ENCODE measurements around the gene MRPS2.

The MRPS2 gene

GRCh38 chr9:135550344-135550918 is 49.9 kb downstream of the MRPS2 start:
- TF ChIP-seq CTCF (IDR thresholded peaks at IDR 0.05) = no peak
- Histone ChIP-seq H3K4me3 (no peak overlapping the region), H3K36me3 (no peaks in the 10 kb centered on the region), H3K27ac (no peak overlapping the region), H3K4me1 (no peaks in the 10 kb centered on the region), H3K27me3 (peaks cover 0 to 30% of the 10 kb centered on the region in 2 donors), H3K9me3 (peaks cover 0 to 15% (median 10%) of the 10 kb centered on the region in 3 donors)
- intact Hi-C loops (cut with DNase I; ENCODE audit: low total_unique reads) = no loop called here
- DNase-seq = peak in 1 of 2 donors; percentile 38

DNA sequence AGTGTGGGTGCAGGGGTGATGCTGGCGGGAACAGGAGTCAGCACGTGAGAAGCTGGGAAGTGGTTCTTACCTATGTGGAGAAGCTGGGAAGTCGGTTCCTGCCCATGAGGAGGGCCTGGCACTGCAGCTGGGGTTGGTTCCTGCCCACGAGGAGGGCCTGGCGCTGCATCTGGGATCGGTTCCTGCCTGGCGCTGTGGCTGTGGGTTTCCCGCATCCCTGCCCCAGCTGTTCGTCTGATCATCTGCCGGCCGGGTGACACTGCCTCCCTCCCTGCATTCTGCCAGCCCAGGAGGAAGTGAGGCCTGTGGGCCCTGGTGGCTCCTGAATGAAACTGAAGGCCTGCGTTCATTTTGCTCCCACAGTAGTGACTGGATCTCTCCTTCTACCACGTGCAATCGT is 50.5 kb downstream of the MRPS2 start:
- Histone ChIP-seq H3K9me3 (peaks cover 0 to 15% (median 11%) of the 10 kb centered on the region in 3 donors), H3K4me3 (no peak overlapping the region), H3K27me3 (peaks cover 0 to 30% of the 10 kb centered on the region in 2 donors), H3K27ac (no peak overlapping the region), H3K36me3 (no peaks in the 10 kb centered on the region), H3K4me1 (no peaks in the 10 kb centered on the region)
- intact Hi-C loops (cut with DNase I; ENCODE audit: low total_unique reads) = no loop called here
- peak in 1 of 2 donors; percentile 37 for DNase-seq
- TF ChIP-seq CTCF (IDR thresholded peaks at IDR 0.05) = no peak

DNA sequence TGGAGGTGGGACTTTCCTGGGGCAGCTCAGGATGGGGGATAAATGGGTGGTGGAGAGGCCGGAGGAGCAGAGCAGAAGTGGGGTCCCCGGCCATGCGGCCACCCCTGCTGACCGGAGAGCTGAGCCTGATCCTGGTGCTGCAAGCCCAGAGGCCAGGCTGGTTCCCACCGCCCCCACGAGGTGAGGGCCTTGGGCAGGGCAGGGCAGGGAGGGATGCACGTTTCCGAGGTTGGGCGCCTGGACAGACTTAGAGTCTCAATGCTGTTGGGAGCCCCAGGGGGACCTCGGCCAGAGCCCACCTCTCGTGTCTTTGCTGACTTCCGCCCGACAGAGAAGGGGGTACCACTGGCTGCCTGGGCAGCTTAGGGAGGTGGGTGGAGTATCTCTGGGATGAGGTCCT is 51.0 kb downstream of the MRPS2 start:
- Histone ChIP-seq H3K36me3 (no peaks in the 10 kb centered on the region), H3K27me3 (peaks cover 0 to 30% of the 10 kb centered on the region in 2 donors), H3K4me3 (no peak overlapping the region), H3K4me1 (no peaks in the 10 kb centered on the region), H3K9me3 (peaks cover 0 to 15% (median 11%) of the 10 kb centered on the region in 3 donors), H3K27ac (no peak overlapping the region)
- intact Hi-C loops (cut with DNase I; ENCODE audit: low total_unique reads) = no loop called here
- peak in 1 of 2 donors; percentile 55 for DNase-seq
- no peak for TF ChIP-seq CTCF (IDR thresholded peaks at IDR 0.05)

- H3K36me3 ChIP-seq = no peaks in the 10 kb centered on the region
- peaks cover 0 to 15% (median 11%) of the 10 kb centered on the region in 3 donors for H3K9me3 ChIP-seq
- H3K4me3 ChIP-seq = no peak overlapping the region
- no peak overlapping the region for H3K27ac ChIP-seq
- H3K27me3 ChIP-seq = peaks cover 0 to 30% of the 10 kb centered on the region in 2 donors
- peak in 1 of 2 donors; percentile 37 for DNase-seq
- H3K4me1 ChIP-seq = no peaks in the 10 kb centered on the region
- TF ChIP-seq CTCF (IDR thresholded peaks at IDR 0.05) = no peak
- intact Hi-C loops (cut with DNase I; ENCODE audit: low total_unique reads) = no loop called here
These were observed 51.7 kb downstream of the MRPS2 start for GRCh38 chr9:135552021-135552697.

DNA sequence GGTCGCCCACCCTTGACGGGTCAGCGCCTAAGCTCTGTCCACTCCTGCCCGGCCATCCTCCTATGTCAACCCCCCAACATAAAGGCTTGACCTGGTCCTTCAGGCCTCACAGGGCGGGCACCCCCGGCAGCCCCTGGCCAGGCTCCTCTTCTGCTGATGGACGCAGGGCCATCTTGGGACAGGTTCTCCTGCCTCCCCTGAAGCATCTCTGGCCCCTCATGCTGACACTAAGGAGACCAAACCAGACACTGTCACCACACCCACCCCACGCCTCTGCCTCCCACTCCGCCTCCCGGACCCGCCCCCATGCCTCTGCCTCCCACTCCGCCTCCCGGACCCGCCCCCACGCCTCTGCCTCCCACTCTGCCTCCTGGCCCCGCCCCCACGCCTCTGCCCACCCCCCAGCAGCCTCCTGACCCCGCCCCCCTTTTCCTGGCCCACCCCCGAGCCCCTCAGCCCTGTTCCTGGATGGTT is 52.3 kb downstream of the MRPS2 start:
- Histone ChIP-seq H3K4me3 (no peak overlapping the region), H3K4me1 (no peaks in the 10 kb centered on the region), H3K27me3 (peaks cover 0 to 28% of the 10 kb centered on the region in 2 donors), H3K9me3 (peaks cover 0 to 15% (median 11%) of the 10 kb centered on the region in 3 donors), H3K36me3 (no peaks in the 10 kb centered on the region), H3K27ac (no peak overlapping the region)
- intact Hi-C loops (cut with DNase I; ENCODE audit: low total_unique reads) = no loop called here
- TF ChIP-seq CTCF (IDR thresholded peaks at IDR 0.05) = no peak
- DNase-seq = peak in 1 of 2 donors; percentile 23
